SH-SY5Y (cell line): ENCODE results near the gene ATP2B2.

ENCODE experiments used
- GATA2 ChIP-seq: IDR thresholded peaks from 2 replicates; pipeline ENCODE4 v1.6.1; 2011; ENCODE audit warnings: mild to moderate bottlenecking, low read depth, low read length
- GATA3 ChIP-seq: IDR thresholded peaks from 2 replicates; pipeline ENCODE4 v1.6.1; 2011; ENCODE audit warnings: low read depth, mild to moderate bottlenecking, low read length, moderate library complexity

GRCh38 chr3:10351013-10351735 lies 154.2 kb downstream of the ATP2B2 start:
- TF ChIP-seq GATA2 = no peak
- no peak for TF ChIP-seq GATA3
